Psoas muscle (tissue), 8 donors: ENCODE data around the gene PAPPA. TPM values are rescaled to one million over a fixed set of nuclear protein-coding genes. Genes with fewer than 3 reads are reported as not detected.

Experiments used
- ATAC-seq, 4 donors: fragments of 200-7000 bp; cut with Tn5 transposase; one replicate each; pipeline ENCODE4 v1.9.1; 2020; ENCODE audit warnings: moderate library complexity in 3 of 4, mild to moderate bottlenecking in 2 of 4
- DNase-seq, 2 donors: peaks; one replicate each; pipeline ENCODE4 v3.0.0-alpha.2; 2020
- H3K27ac ChIP-seq: fragments of 200-600 bp; one replicate; pipeline ENCODE4 v1.8.0; 2022
- H3K27me3 ChIP-seq, 3 donors: fragments of 200-600 bp in 1 of 3; one replicate each; pipeline versions ENCODE4 v1.6.1 to v1.8.0; 2013 to 2022; ENCODE audit warnings: low read length in 2 of 3, mild to moderate bottlenecking in 2 of 3, moderate library complexity in 1 of 3; ENCODE audit not compliant: insufficient read depth in 3 of 3
- H3K36me3 ChIP-seq, 2 donors: fragments of 200-600 bp in 1 of 2; one replicate each; pipeline versions ENCODE4 v1.6.1 to v1.8.0; 2013 to 2022; ENCODE audit warnings: low read depth in 1 of 2, mild to moderate bottlenecking in 1 of 2, moderate library complexity in 1 of 2; ENCODE audit not compliant: insufficient read depth in 1 of 2
- H3K4me1 ChIP-seq: fragments of 200-600 bp; one replicate; pipeline ENCODE4 v1.8.0; 2022
- H3K4me3 ChIP-seq: fragments of 200-600 bp; one replicate; pipeline ENCODE4 v1.8.0; 2022; ENCODE audit warnings: mild to moderate bottlenecking
- H3K9me3 ChIP-seq: fragments of 200-600 bp; one replicate; pipeline ENCODE4 v1.8.0; 2022
- CTCF ChIP-seq: fragments of 200-600 bp; IDR thresholded peaks from one replicate; pipeline ENCODE4 v1.8.0; 2022; ENCODE audit warnings: antibody characterized with exemption
- WGBS, 3 donors: extraction: QIAGEN DNeasy Blood & Tissue Kit; methylation state at CpG; one replicate each; pipeline versions ENCODE4 v1.1.6 to v1.1.7; 2013; 5-methylcytosine and 5-hydroxymethylcytosine counted together
- intact Hi-C, 2 donors: fragments of 100-400 bp; cut with DNase I; formaldehyde crosslinking; loops; one replicate each; pipeline versions ENCODE4 v1.11.0 to v1.14.2; 2022
- polyA plus RNA-seq, 3 donors: library from polyadenylated mRNA; stranded (reverse); fragments of 200-250 nt; gene quantifications; one replicate each; pipeline ENCODE4 v1.2.3, GENCODE V29; 2013
- total RNA-seq, 4 donors: library from RNA; stranded (reverse); fragmentation: NEBNext Ultra II Directional in 2 of 4; extraction: Animal tissue kit (Norgen Biotek cat#: 25700) in 2 of 4; gene quantifications; one replicate each; pipeline versions ENCODE4 v1.2.1 to v1.2.4, GENCODE V29; 2021 to 2023
- donor health status: healthy with polysubstance abuse.
- donor health status: DM: no; HTN: no; CAD: no; lungs with moderate emphysema.
- donor health status: Bipolar disorder and iron deficiency.
- donor health status: healthy.
- donor health status: DM: yes; HTN: yes; CAD: no.
- donor health status: DM: no; HTN: no; CAD: no.
- donor health status: DM: no; HTN: no; CAD: no.
- donor health status: DM: yes; HTN: yes; CAD: no.

PAPPA gene
- total and polyA plus RNA-seq, 7 donors = 0.07 to 0.88 (median 0.61) TPM

- intact Hi-C loops = no loop called here
- Histone ChIP-seq H3K4me1 (no peaks in the 10 kb centered on the region), H3K27me3 (no peaks in the 10 kb centered on the region), H3K4me3 (no peak overlapping the region), H3K36me3 (peaks cover 8 to 33% of the 10 kb centered on the region in 2 donors), H3K27ac (no peak overlapping the region), H3K9me3 (no peaks in the 10 kb centered on the region)
- ATAC-seq (no peak), DNase-seq (no peak)
- TF ChIP-seq CTCF = no peak
- WGBS, 3 donors = 79 to 87% (median 85%) methylated on average over 10 to 11 of the region's 11 CpGs
Observed at GRCh38 chr9:116437411-116438370, 284.1 kb downstream of the PAPPA start.

GRCh38 chr9:116442528-116442927 lies 288.9 kb downstream of the PAPPA start:
- intact Hi-C loops = no loop called here
- H3K27me3 ChIP-seq = no peaks in the 10 kb centered on the region

GRCh38 chr9:116447934-116448333 lies 294.3 kb downstream of the PAPPA start:
- H3K27ac ChIP-seq = no peak overlapping the region
- H3K9me3 ChIP-seq = no peaks in the 10 kb centered on the region
- no peaks in the 10 kb centered on the region for H3K36me3 ChIP-seq
- no peaks in the 10 kb centered on the region for H3K4me1 ChIP-seq
- intact Hi-C loops = no loop called here
- DNase-seq (no peak), ATAC-seq (no peak)
- H3K27me3 ChIP-seq = no peaks in the 10 kb centered on the region
- TF ChIP-seq CTCF = no peak
- 47 to 57% (median 51%) methylated on average over 6 of the region's 6 CpGs for WGBS, 3 donors
- no peak overlapping the region for H3K4me3 ChIP-seq

More at GRCh38 chr9:116442528-116442927, 288.9 kb downstream of the PAPPA start:
- Histone ChIP-seq H3K4me1 (no peaks in the 10 kb centered on the region), H3K36me3 (peaks cover 8 to 31% of the 10 kb centered on the region in 2 donors), H3K9me3 (no peaks in the 10 kb centered on the region), H3K27ac (no peak overlapping the region), H3K4me3 (no peak overlapping the region)
- no peak for DNase-seq
- no peak for TF ChIP-seq CTCF
- no peak for ATAC-seq

- DNase-seq (no peak), ATAC-seq (no peak)
- no peak for TF ChIP-seq CTCF
- intact Hi-C loops = no loop called here
- Histone ChIP-seq H3K27ac (no peak overlapping the region), H3K27me3 (no peaks in the 10 kb centered on the region), H3K36me3 (no peaks in the 10 kb centered on the region), H3K4me3 (no peak overlapping the region), H3K4me1 (no peaks in the 10 kb centered on the region), H3K9me3 (no peaks in the 10 kb centered on the region)
- 56 to 68% (median 58%) methylated on average over 3 of the region's 3 CpGs for WGBS, 3 donors
Observed at GRCh38 chr9:116448431-116448830, 294.8 kb downstream of the PAPPA start.
